K562 (cell line): ENCODE measurements around the gene ABL1. TPM values are rescaled to one million over a fixed set of nuclear protein-coding genes. Genes with fewer than 3 reads are reported as not detected.
A peak's percentile ranks its signal among the peaks of the same experiment; 100 is the strongest.

ENCODE experiments used
- ATAC-seq: fragments of 200-7000 bp; cut with Tn5 transposase; 3 replicates; pipeline ENCODE4 v1.9.1; 2020; ENCODE audit warnings: moderate library complexity
- BruUV-seq: library from RNA; stranded (reverse); fragments of 400-500 nt; replicated peaks from 2 replicates; lab custom pipeline; 2021; lab: Mats Ljungman, UMichigan
- CTCF ChIA-PET: fragments of 300-600 bp; formaldehyde crosslinking; extraction: SDS; loops from one replicate; lab custom pipeline; 2021; ENCODE audit warnings: low intra/inter-chr PET ratio; lab: Yijun Ruan, JAX
- POLR2A ChIA-PET: fragments of 300-600, 350-650 bp; sonication (Branson Sonifier 250); formaldehyde crosslinking; extraction: SDS; loops from one replicate; lab custom pipeline; 2021; ENCODE audit warnings: antibody characterized with exemption, inconsistent platforms; lab: Yijun Ruan, JAX
- DNase-seq, 4 experiments: peaks; one replicate each; pipeline versions ENCODE4 v3.0.0 to v3.0.0-alpha.2; 2011 to 2018; ENCODE audit warnings: low spot score in 3 of 4, mixed read lengths in 3 of 4; ENCODE audit errors: extremely low read depth in 1 of 4
- FAIRE-seq: peaks from 2 replicates; lab custom pipeline; 2011; peaks lifted over from hg19 to GRCh38; lab: Jason Lieb, UNC
- H2AFZ ChIP-seq: 2 replicates; pipeline ENCODE4 v1.6.0; 2011; ENCODE audit warnings: low read depth, low read length, control low read depth, inconsistent platforms
- H3K27ac ChIP-seq: fragments of 200-600 bp; 3 replicates; pipeline ENCODE4 v1.8.0; 2011; ENCODE audit warnings: low read depth, mild to moderate bottlenecking, control low read depth, inconsistent platforms, low read length, moderate library complexity, mixed read lengths; ENCODE audit errors: extremely low read depth
- H3K27me3 ChIP-seq, 2 experiments: fragments of 300-600 bp in 1 of 2; 2 replicates in 1 of 2; 3 replicates in 1 of 2; pipeline versions ENCODE4 v1.6.0 to v1.8.0; 2011; ENCODE audit warnings: inconsistent platforms in 2 of 2, low read length in 2 of 2, mild to moderate bottlenecking in 1 of 2, mixed read lengths in 1 of 2, moderate library complexity in 1 of 2; ENCODE audit not compliant: control insufficient read depth in 2 of 2, insufficient read depth in 2 of 2
- H3K36me3 ChIP-seq: fragments of 300-600 bp; 3 replicates; pipeline ENCODE4 v1.8.0; 2011; ENCODE audit warnings: mild to moderate bottlenecking, low read length, inconsistent platforms; ENCODE audit not compliant: control insufficient read depth, insufficient read depth
- H3K4me1 ChIP-seq, 2 experiments: fragments of 200-600 bp in 1 of 2; replicated peaks in 1 of 2; 2 replicates in 1 of 2; 3 replicates in 1 of 2; pipeline versions ENCODE4 v1.5.1 to v1.8.0; 2011; ENCODE audit warnings: inconsistent platforms in 2 of 2, low read length in 2 of 2, mild to moderate bottlenecking in 1 of 2, mixed read lengths in 1 of 2, moderate library complexity in 1 of 2; ENCODE audit not compliant: control insufficient read depth in 2 of 2, insufficient read depth in 2 of 2
- H3K4me2 ChIP-seq: 2 replicates; pipeline ENCODE4 v1.6.1; 2011; ENCODE audit warnings: low read length, control low read depth, inconsistent platforms, mixed read lengths; ENCODE audit not compliant: insufficient read depth
- H3K4me3 ChIP-seq: fragments of 200-600 bp; sonication (generic), shearing (Covaris generic); 2 replicates; pipeline ENCODE4 v1.5.1; 2016; ENCODE audit warnings: control low read depth, inconsistent platforms
- H3K79me2 ChIP-seq: fragments of 200-600 bp; 3 replicates; pipeline ENCODE4 v1.8.0; 2011; ENCODE audit warnings: low read length, inconsistent platforms; ENCODE audit not compliant: control insufficient read depth, insufficient read depth
- H3K9ac ChIP-seq, 2 experiments: 2 replicates each; pipeline versions ENCODE4 v1.6.0 to v1.6.1; 2011; ENCODE audit warnings: low read depth in 2 of 2, low read length in 2 of 2, control low read depth in 1 of 2, inconsistent platforms in 1 of 2, mild to moderate bottlenecking in 1 of 2, mixed read lengths in 1 of 2; ENCODE audit not compliant: insufficient read depth in 1 of 2
- H3K9me1 ChIP-seq: one replicate; pipeline ENCODE4 v1.6.0; 2011; ENCODE audit warnings: inconsistent platforms, mild to moderate bottlenecking, low read length, moderate library complexity; ENCODE audit not compliant: control insufficient read depth, insufficient read depth
- H3K9me3 ChIP-seq: replicated peaks from 2 replicates; pipeline ENCODE4 v1.5.1; 2011; ENCODE audit warnings: low read depth, low read length, inconsistent platforms; ENCODE audit not compliant: control insufficient read depth, insufficient read depth
- H4K20me1 ChIP-seq: replicated peaks from 2 replicates; pipeline ENCODE4 v1.6.1; 2011; ENCODE audit warnings: low read length, inconsistent platforms, mixed read lengths; ENCODE audit not compliant: control insufficient read depth, insufficient read depth
- ADNP ChIP-seq: fragments of 200-800 bp; sonication (Bioruptor generic); IDR thresholded peaks from 2 replicates; pipeline ENCODE4 v1.6.1; 2016; ENCODE audit warnings: missing genetic modification characterization, missing compliant biosample characterization
- CEBPB ChIP-seq: fragments of 450-650 bp; IDR thresholded peaks from 2 replicates; pipeline ENCODE4 v1.6.1; 2016; ENCODE audit warnings: missing genetic modification characterization, missing compliant biosample characterization
- CHD2 ChIP-seq: IDR thresholded peaks from 2 replicates; pipeline ENCODE4 v1.6.1; 2011; ENCODE audit warnings: low read depth, low read length
- COPS2 ChIP-seq: fragments of 450-650 bp; conservative IDR thresholded peaks from 2 replicates; pipeline ENCODE4 v1.6.1; 2016; ENCODE audit warnings: mild to moderate bottlenecking, moderate library complexity
- EZH2 ChIP-seq: IDR thresholded peaks from 2 replicates; pipeline ENCODE4 v1.6.1; 2012; ENCODE audit warnings: low read depth, mild to moderate bottlenecking, inconsistent platforms, low read length, borderline replicate concordance
- HCFC1 ChIP-seq: IDR thresholded peaks from 2 replicates; pipeline ENCODE4 v1.6.1; 2012; ENCODE audit warnings: low read depth, low read length, improper control_type of control experiment
- MYNN ChIP-seq, 2 experiments: sonication (generic); formaldehyde crosslinking in 1 of 2; IDR thresholded peaks; 2 replicates each; pipeline versions ENCODE4 v1.5.0 to v1.6.1; 2016 to 2020; ENCODE audit warnings: antibody characterized with exemption in 1 of 2, missing genetic modification reagents in 1 of 2
- PRPF4 ChIP-seq: fragments of 200-400 bp; formaldehyde crosslinking; IDR thresholded peaks from one replicate; pipeline ENCODE4 v1.6.1; 2017; ENCODE audit warnings: low read length, low read depth, mild to moderate bottlenecking; ENCODE audit not compliant: insufficient read depth, poor library complexity, severe bottlenecking
- RB1 ChIP-seq: fragments of 450-650 bp; IDR thresholded peaks from 2 replicates; pipeline ENCODE4 v1.6.1; 2017; ENCODE audit warnings: low read depth, mild to moderate bottlenecking
- SIN3A ChIP-seq, 2 experiments: fragments of 150-350 bp in 1 of 2; IDR thresholded peaks; 2 replicates each; pipeline ENCODE4 v1.6.1; 2011 to 2016; ENCODE audit warnings: borderline replicate concordance in 2 of 2, low read depth in 2 of 2, low read length in 2 of 2, mild to moderate bottlenecking in 2 of 2, moderate library complexity in 2 of 2; ENCODE audit not compliant: control insufficient read depth in 1 of 2
- SLC30A9 ChIP-seq: fragments of 250-450 bp; sonication (Bioruptor Pico); IDR thresholded peaks from 2 replicates; pipeline ENCODE4 v1.8.0; 2022; ENCODE audit warnings: mild to moderate bottlenecking, moderate library complexity
- STAT5B ChIP-seq: fragments of 250-450 bp; sonication (Bioruptor Pico); IDR thresholded peaks from 2 replicates; pipeline ENCODE4 v1.8.0; 2021; ENCODE audit warnings: mild to moderate bottlenecking, inconsistent platforms
- ZBTB8A ChIP-seq: fragments of 450-650 bp; IDR thresholded peaks from 2 replicates; pipeline ENCODE4 v1.6.1; 2018; ENCODE audit warnings: mild to moderate bottlenecking, moderate library complexity; ENCODE audit not compliant: partially characterized antibody
- ZNF184 ChIP-seq: sonication (generic); formaldehyde crosslinking; IDR thresholded peaks from 2 replicates; pipeline ENCODE4 v1.5.0; 2020; ENCODE audit warnings: missing genetic modification reagents
- ZNF253 ChIP-seq: fragments of 250-450 bp; sonication (Bioruptor Pico); conservative IDR thresholded peaks from 2 replicates; pipeline ENCODE4 v1.6.1; 2021; ENCODE audit warnings: mild to moderate bottlenecking
- WGBS: fragments of 100-300 bp; shearing (Covaris generic); methylation state at CpG from one replicate; pipeline ENCODE4 v1.1.6; 2016; ENCODE audit warnings: low coverage, mixed read lengths; ENCODE audit not compliant: insufficient coverage; ENCODE audit errors: missing lambda C conversion rate; 5-methylcytosine and 5-hydroxymethylcytosine counted together
- in situ Hi-C: fragments of 300-500 bp; cut with MboI; formaldehyde crosslinking; loops from 4 replicates; pipeline ENCODE4 v1.15.0; 2018; ENCODE audit warnings: inconsistent platforms, mixed read lengths
- intact Hi-C: fragments of 100-400 bp; cut with micrococcal nuclease; formaldehyde crosslinking; loops from 2 replicates; pipeline ENCODE4 v1.14.2; 2022
- polyA plus RNA-seq, 8 experiments: library from polyadenylated mRNA; depleted of rRNA in 4 of 8; stranded (reverse) in 5 of 8; unstranded in 3 of 8; fragments of >200 nt; fragmentation: Nextera tagmentation in 2 of 8; fragmentation: Illumina TruSeq in 1 of 8; extraction: Ambion mirVana in 2 of 8; extraction: Trizol in 1 of 8; gene quantifications; 2 replicates each; pipeline versions ENCODE4 v1.2.1 to v1.2.3, GENCODE V29; 2011 to 2014; ENCODE audit warnings: inconsistent platforms in 1 of 8, missing spikeins in 1 of 8
- total RNA-seq, 7 experiments: library from RNA; depleted of rRNA in 6 of 7; stranded (reverse); fragments of >200 nt in 6 of 7; fragmentation: Illumina TruSeq in 2 of 7; extraction: Trizol in 2 of 7; gene quantifications; 2 replicates each; pipeline versions ENCODE4 v1.2.1 to v1.2.3, GENCODE V29; 2011 to 2021; ENCODE audit warnings: low replicate concordance in 1 of 7
- TF ChIP-seq, protein P1 (sequence below): fragments of 250-450 bp; sonication (Bioruptor Pico); IDR thresholded peaks from 2 replicates; pipeline ENCODE4 v1.8.0; 2021; ENCODE audit warnings: borderline replicate concordance, mild to moderate bottlenecking, moderate library complexity; ENCODE audit not compliant: poor library complexity, severe bottlenecking
- TF ChIP-seq, protein P2 (sequence below): fragments of 250-450 bp; sonication (Bioruptor Pico); IDR thresholded peaks from 2 replicates; pipeline ENCODE4 v1.4.0; 2020; ENCODE audit warnings: mild to moderate bottlenecking, moderate library complexity
- TF ChIP-seq, protein P3 (sequence below): fragments of 450-650 bp; IDR thresholded peaks from 2 replicates; pipeline ENCODE4 v1.6.1; 2016; ENCODE audit warnings: borderline replicate concordance

The ABL1 gene
- total and polyA plus RNA-seq, 9 of the 15 experiments (the other 6 are each of a cell fraction or from before 2014, with no cell fraction given), result 1.5 to 130 (median 37.8) TPM

DNA sequence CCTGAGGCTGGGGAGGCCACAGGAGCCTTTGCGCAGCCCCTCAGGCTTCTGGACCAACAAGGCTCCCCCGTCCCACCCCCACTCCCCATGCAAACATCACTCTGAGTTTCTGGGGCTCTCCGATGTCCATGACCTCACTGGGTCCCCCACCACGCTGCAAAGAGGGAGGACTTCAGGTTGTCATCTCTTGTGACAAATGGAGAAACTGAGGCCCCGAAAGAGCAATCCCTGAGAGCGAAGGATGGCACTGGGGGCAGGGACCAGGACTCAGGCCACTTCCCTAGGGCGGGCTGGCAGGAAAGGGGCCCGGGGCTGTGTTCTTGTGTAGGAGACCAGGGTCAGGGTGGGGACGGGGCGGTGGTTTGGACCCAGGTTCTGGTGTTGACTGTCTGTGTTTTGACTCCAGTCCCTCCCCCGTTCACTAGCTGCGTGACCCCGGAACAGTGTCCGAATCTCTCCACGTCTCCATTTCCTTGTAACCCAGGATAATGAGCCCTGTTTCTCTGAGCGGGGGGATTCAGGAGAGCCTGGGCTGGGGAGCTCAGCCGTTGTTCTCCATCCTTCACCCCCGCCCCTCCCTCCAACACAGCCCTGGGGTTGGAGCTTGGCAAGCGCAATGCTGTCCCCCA lies 90.1 kb downstream of the ABL1 start:
- H2AFZ ChIP-seq, result no peak overlapping the region
- peak overlapping the region in 1 of 2 experiments; percentile 15; a peak in 1 of 4 replicates for H3K9ac ChIP-seq
- FAIRE-seq (no peak), ATAC-seq (0 out of 3 replicates have a peak, but pooled peaks have one; percentile 0), DNase-seq (peak in 3 of 4 experiments; percentile 61 to 68 (median 67))
- in situ Hi-C loops (no loop called here), intact Hi-C loops (no loop called here)
- no peak overlapping the region for H3K27ac ChIP-seq
- no TSS peak for BruUV-seq
- 5% methylated on average over 19 of the region's 19 CpGs for WGBS
- peaks cover 0 to 49% of the 10 kb centered on the region in 2 experiments; a peak in 2 of 5 replicates for H3K4me1 ChIP-seq
- H3K36me3 ChIP-seq, result no peaks in the 10 kb centered on the region
- H3K4me2 ChIP-seq, result no peak overlapping the region
- H3K79me2 ChIP-seq, result no peaks in the 10 kb centered on the region
- H3K9me3 ChIP-seq, result no peaks in the 10 kb centered on the region
- H3K9me1 ChIP-seq, result no peaks in the 10 kb centered on the region
- H3K4me3 ChIP-seq, result no peak overlapping the region
- H4K20me1 ChIP-seq, result peaks cover 83% of the 10 kb centered on the region
- H3K27me3 ChIP-seq, result peaks cover 95 to 100% of the 10 kb centered on the region in 2 experiments
- POLR2A ChIA-PET, result interaction anchor here (0.5 to 26.8 kb wide), 13 partner anchors 9 to 330 kb away, joined by 3 to 582 read pairs (median 3); no protein-coding TSS in a partner anchor
- CTCF ChIA-PET, result interaction anchor here (0.9 kb wide), 1 partner anchor 59 kb away, joined by 4 read pairs; no protein-coding TSS in a partner anchor
- no peak for TF ChIP-seq RB1
- TF ChIP-seq, protein P1, sequence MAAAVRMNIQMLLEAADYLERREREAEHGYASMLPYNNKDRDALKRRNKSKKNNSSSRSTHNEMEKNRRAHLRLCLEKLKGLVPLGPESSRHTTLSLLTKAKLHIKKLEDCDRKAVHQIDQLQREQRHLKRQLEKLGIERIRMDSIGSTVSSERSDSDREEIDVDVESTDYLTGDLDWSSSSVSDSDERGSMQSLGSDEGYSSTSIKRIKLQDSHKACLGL (CRISPR knock-in tag), result no peak
- TF ChIP-seq PRPF4, result no peak
- TF ChIP-seq ZNF253 (CRISPR knock-in tag), result no peak
- TF ChIP-seq STAT5B (CRISPR knock-in tag), result no peak
- TF ChIP-seq ZNF184 (CRISPR knock-in tag), result no peak
- peak in 1 of 2 experiments; percentile 57; a peak in 1 of 4 replicates for TF ChIP-seq SIN3A (IDR thresholded peaks at IDR 0.05; ENCODE audit: borderline replicate concordance in 2 of 2, control insufficient read depth in 1 of 2, low read depth in 2 of 2, low read length in 2 of 2)
- no peak for TF ChIP-seq ZBTB8A
- no peak for TF ChIP-seq COPS2
- TF ChIP-seq HCFC1, result peak; percentile 40; the same call in 1 of the 2 replicates
- TF ChIP-seq EZH2, result no peak
- TF ChIP-seq CHD2, result 0 out of 2 replicates have a peak, but pooled peaks have one; percentile 13
- no peak for TF ChIP-seq MYNN (IDR thresholded peaks at IDR 0.05)
- no peak for TF ChIP-seq MYNN (CRISPR knock-in tag; IDR thresholded peaks at IDR 0.05)
- TF ChIP-seq CEBPB (tag), result no peak
- TF ChIP-seq, protein P2, sequence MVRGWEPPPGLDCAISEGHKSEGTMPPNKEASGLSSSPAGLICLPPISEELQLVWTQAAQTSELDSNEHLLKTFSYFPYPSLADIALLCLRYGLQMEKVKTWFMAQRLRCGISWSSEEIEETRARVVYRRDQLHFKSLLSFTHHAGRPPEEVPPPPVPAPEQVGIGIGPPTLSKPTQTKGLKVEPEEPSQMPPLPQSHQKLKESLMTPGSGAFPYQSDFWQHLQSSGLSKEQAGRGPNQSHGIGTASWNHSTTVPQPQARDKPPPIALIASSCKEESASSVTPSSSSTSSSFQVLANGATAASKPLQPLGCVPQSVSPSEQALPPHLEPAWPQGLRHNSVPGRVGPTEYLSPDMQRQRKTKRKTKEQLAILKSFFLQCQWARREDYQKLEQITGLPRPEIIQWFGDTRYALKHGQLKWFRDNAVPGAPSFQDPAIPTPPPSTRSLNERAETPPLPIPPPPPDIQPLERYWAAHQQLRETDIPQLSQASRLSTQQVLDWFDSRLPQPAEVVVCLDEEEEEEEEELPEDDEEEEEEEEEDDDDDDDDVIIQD (CRISPR knock-in tag), result no peak
- TF ChIP-seq SLC30A9 (CRISPR knock-in tag), result no peak
- no peak for TF ChIP-seq ADNP (tag)
- TF ChIP-seq, protein P3, sequence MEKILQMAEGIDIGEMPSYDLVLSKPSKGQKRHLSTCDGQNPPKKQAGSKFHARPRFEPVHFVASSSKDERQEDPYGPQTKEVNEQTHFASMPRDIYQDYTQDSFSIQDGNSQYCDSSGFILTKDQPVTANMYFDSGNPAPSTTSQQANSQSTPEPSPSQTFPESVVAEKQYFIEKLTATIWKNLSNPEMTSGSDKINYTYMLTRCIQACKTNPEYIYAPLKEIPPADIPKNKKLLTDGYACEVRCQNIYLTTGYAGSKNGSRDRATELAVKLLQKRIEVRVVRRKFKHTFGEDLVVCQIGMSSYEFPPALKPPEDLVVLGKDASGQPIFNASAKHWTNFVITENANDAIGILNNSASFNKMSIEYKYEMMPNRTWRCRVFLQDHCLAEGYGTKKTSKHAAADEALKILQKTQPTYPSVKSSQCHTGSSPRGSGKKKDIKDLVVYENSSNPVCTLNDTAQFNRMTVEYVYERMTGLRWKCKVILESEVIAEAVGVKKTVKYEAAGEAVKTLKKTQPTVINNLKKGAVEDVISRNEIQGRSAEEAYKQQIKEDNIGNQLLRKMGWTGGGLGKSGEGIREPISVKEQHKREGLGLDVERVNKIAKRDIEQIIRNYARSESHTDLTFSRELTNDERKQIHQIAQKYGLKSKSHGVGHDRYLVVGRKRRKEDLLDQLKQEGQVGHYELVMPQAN, result no peak
